HG03095 (cell line): ENCODE data around the gene MKNK2.
"Not testable (repeated sequence)": the region's sequence is repeated elsewhere in the genome, so short reads cannot be mapped to it uniquely, and the experiment has no call there.

Experiments used
- ATAC-seq: cut with Tn5 transposase; IDR thresholded peaks from one replicate; pipeline ENCODE4 v1.9.1; 2021; ENCODE audit warnings: moderate library complexity; ENCODE audit not compliant: unreplicated experiment

Gene MKNK2

GRCh38 chr19:2050991-2051772 lies at the start of gene MKNK2:
Gene MKNK2 (minus strand): TSS chr19:2051244. CDS start chr19:2050851, 393 bp downstream.
- ATAC-seq, result peak; percentile 33

- ATAC-seq, result no peak
Measured at GRCh38 chr19:2100719-2101061, 49.6 kb upstream of the MKNK2 start.

- no peak for ATAC-seq
Measured at GRCh38 chr19:2099937-2100718, 49.1 kb upstream of the MKNK2 start.

- no peak for ATAC-seq
Measured at GRCh38 chr19:2099054-2099501, 48.0 kb upstream of the MKNK2 start.

GRCh38 chr19:2097886-2098327 lies 46.9 kb upstream of the MKNK2 start:
- ATAC-seq, result no peak

GRCh38 chr19:2097203-2097885 lies 46.3 kb upstream of the MKNK2 start:
- ATAC-seq, result no peak

- ATAC-seq, result peak; percentile 46
Measured at GRCh38 chr19:2096480-2097202, 45.6 kb upstream of the MKNK2 start, which contains the start of gene IZUMO4. Gene IZUMO4 (plus strand): TSS chr19:2096915. CDS start chr19:2096946, 31 bp downstream.

- peak; percentile 20 for ATAC-seq
Measured at GRCh38 chr19:2096034-2096479, 45.0 kb upstream of the MKNK2 start, which contains the start of gene MOB3A. Gene MOB3A (minus strand): TSS chr19:2096326. CDS start chr19:2078560, 17,766 bp downstream.

- not testable (repeated sequence) for ATAC-seq
Measured at GRCh38 chr19:2091926-2092525, 41.0 kb upstream of the MKNK2 start.

- no peak for ATAC-seq
Measured at GRCh38 chr19:2089727-2090053, 38.6 kb upstream of the MKNK2 start.

GRCh38 chr19:2089001-2089711 lies 38.1 kb upstream of the MKNK2 start:
- ATAC-seq, result no peak

- ATAC-seq, result no peak
Measured at GRCh38 chr19:2087621-2088100, 36.6 kb upstream of the MKNK2 start.

GRCh38 chr19:2086695-2087620 lies 35.9 kb upstream of the MKNK2 start:
- peak; percentile 24 for ATAC-seq

GRCh38 chr19:2084993-2085720 lies 34.1 kb upstream of the MKNK2 start:
- ATAC-seq, result no peak

- no peak for ATAC-seq
Measured at GRCh38 chr19:2083174-2083854, 32.3 kb upstream of the MKNK2 start.

GRCh38 chr19:2081873-2082810 lies 31.1 kb upstream of the MKNK2 start:
- ATAC-seq, result no peak
